CD4-positive, alpha-beta T cell (primary cell): ENCODE measurements around the gene NAV2. TPM values are rescaled to one million over a fixed set of nuclear protein-coding genes. Genes with fewer than 3 reads are reported as not detected.
A peak's percentile ranks its signal among the peaks of the same experiment; 100 is the strongest.

ENCODE experiments used
- ATAC-seq: fragments of 200-7000 bp; cut with Tn5 transposase; one replicate; pipeline ENCODE4 v1.10.0; 2022; ENCODE audit warnings: mild to moderate bottlenecking; ENCODE audit not compliant: poor library complexity
- CTCF ChIA-PET: fragments of 350-600 bp; sonication (Branson Sonifier 250); formaldehyde crosslinking; loops from one replicate; lab custom pipeline; 2021; ENCODE audit warnings: antibody characterized with exemption, inconsistent platforms; lab: Charles Lee
- POLR2A ChIA-PET: fragments of 350-600 bp; sonication (Branson Sonifier 250); formaldehyde crosslinking; loops from one replicate; lab custom pipeline; 2021; ENCODE audit warnings: antibody characterized with exemption, inconsistent platforms; lab: Charles Lee
- DNase-seq, 14 experiments: peaks; one replicate each; pipeline ENCODE4 v3.0.0-alpha.2; 2013 to 2020; ENCODE audit warnings: mixed read lengths in 2 of 14
- H3K27ac ChIP-seq, 2 donors: one replicate each; pipeline versions ENCODE4 v1.5.1 to v1.7.0; 2013; ENCODE audit warnings: low read length in 2 of 2, low read depth in 1 of 2, mild to moderate bottlenecking in 1 of 2
- H3K27me3 ChIP-seq, 2 experiments: 1 replicate in 1 of 2; 2 replicates in 1 of 2; pipeline versions ENCODE4 v1.6.1 to v1.7.0; 2013; ENCODE audit warnings: low read length in 2 of 2, control low read depth in 1 of 2, mild to moderate bottlenecking in 1 of 2, moderate library complexity in 1 of 2; ENCODE audit not compliant: insufficient read depth in 2 of 2, control insufficient read depth in 1 of 2
- H3K36me3 ChIP-seq: one replicate; pipeline ENCODE4 v1.6.1; 2013; ENCODE audit warnings: low read length, control low read depth; ENCODE audit not compliant: insufficient read depth
- H3K4me1 ChIP-seq: one replicate; pipeline ENCODE4 v1.6.1; 2013; ENCODE audit warnings: low read length, control low read depth; ENCODE audit not compliant: insufficient read depth
- H3K4me3 ChIP-seq: one replicate; pipeline ENCODE4 v1.5.1; 2013; ENCODE audit warnings: mild to moderate bottlenecking, low read length, moderate library complexity
- H3K9me3 ChIP-seq, 2 experiments: 1 replicate in 1 of 2; 2 replicates in 1 of 2; pipeline versions ENCODE4 v1.6.1 to v1.7.0; 2013; ENCODE audit warnings: low read length in 2 of 2, mild to moderate bottlenecking in 2 of 2, control low read depth in 1 of 2, moderate library complexity in 1 of 2; ENCODE audit not compliant: control insufficient read depth in 1 of 2, insufficient read depth in 1 of 2
- H3K27ac Mint-ChIP-seq: one replicate; pipeline ENCODE4 v1.8.0; 2020; ENCODE audit warnings: mixed read lengths
- H3K27me3 Mint-ChIP-seq: one replicate; pipeline ENCODE4 v1.8.0; 2021; ENCODE audit warnings: mixed read lengths
- H3K36me3 Mint-ChIP-seq: one replicate; pipeline ENCODE4 v1.8.0; 2021; ENCODE audit warnings: low read depth, mixed read lengths
- H3K4me1 Mint-ChIP-seq: one replicate; pipeline ENCODE4 v1.8.0; 2021; ENCODE audit warnings: low read depth, mixed read lengths
- H3K4me3 Mint-ChIP-seq: one replicate; pipeline ENCODE4 v1.8.0; 2020; ENCODE audit warnings: mild to moderate bottlenecking, mixed read lengths
- H3K9me3 Mint-ChIP-seq: one replicate; pipeline ENCODE4 v1.8.0; 2020; ENCODE audit warnings: mixed read lengths
- intact Hi-C, 2 experiments: fragments of 100-400 bp; cut with DNase I in 1 of 2; cut with micrococcal nuclease in 1 of 2; formaldehyde crosslinking; loops; one replicate each; pipeline versions ENCODE4 v1.15.1 to v1.9.0; 2023 to 2025; cut with DNase I, micrococcal nuclease
- total RNA-seq, 174 experiments: library from RNA in 2 of 174; stranded (reverse) in 2 of 174; gene quantifications; one replicate each; pipeline ENCODE4 v1.2.3 and lab custom pipeline; 2021 to 2026
- TF ChIP-seq, protein P1 (sequence below): fragments of 200-600 bp; IDR thresholded peaks from one replicate; pipeline ENCODE4 v1.8.0; 2022; ENCODE audit warnings: antibody characterized with exemption, mild to moderate bottlenecking

Gene NAV2
- total RNA-seq, 2 experiments from 2014 or later, result 0.55 to 0.64 TPM

DNA sequence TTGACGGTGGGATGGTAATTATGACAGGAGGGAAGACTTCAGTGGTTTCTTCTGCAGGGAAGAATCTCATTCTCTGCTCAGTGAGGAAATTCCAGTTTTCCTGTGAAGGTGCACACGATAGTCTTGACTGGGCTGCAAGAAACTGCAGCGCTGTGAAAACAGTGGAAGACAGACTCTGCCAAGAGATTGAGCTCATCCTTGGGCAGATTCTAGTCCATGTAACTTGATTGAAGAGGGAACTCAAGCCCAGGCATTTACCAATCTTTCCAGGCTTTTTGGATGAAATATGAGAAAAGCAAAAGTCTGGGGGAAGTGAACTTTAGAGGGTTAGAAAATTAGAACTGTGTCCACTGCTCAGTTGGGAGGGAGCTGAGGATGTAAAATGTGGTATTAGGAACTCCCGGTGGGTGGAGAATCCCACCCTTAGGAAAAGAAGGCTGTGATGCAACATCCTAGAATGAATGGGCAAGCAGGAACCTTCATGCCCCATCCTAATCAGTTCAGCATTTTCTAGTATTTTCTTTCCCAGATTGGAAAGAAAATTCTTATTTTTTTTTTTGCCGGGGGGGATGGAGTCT is 235.0 kb downstream of the NAV2 start:
- Histone ChIP-seq H3K9me3 (no peaks in the 10 kb centered on the region), H3K36me3 (no peaks in the 10 kb centered on the region), H3K27ac (no peak overlapping the region), H3K4me3 (no peak overlapping the region), H3K27me3 (no peaks in the 10 kb centered on the region), H3K4me1 (no peaks in the 10 kb centered on the region)
- H3K4me1 Mint-ChIP-seq, result peaks cover 9% of the 10 kb centered on the region
- ChIA-PET POLR2A (no interaction called here), CTCF (no interaction called here)
- H3K27me3 Mint-ChIP-seq, result peaks cover 24% of the 10 kb centered on the region
- ATAC-seq, result no peak
- no peak overlapping the region for H3K27ac Mint-ChIP-seq
- intact Hi-C loops, result loop anchor here in 1 of 2 experiments (2.0 kb wide), 1 partner anchor 405 kb away; no protein-coding TSS in a partner anchor
- no peak for DNase-seq
- H3K4me3 Mint-ChIP-seq, result no peak overlapping the region
- H3K36me3 Mint-ChIP-seq, result no peaks in the 10 kb centered on the region
- H3K9me3 Mint-ChIP-seq, result no peaks in the 10 kb centered on the region
- TF ChIP-seq, protein P1, sequence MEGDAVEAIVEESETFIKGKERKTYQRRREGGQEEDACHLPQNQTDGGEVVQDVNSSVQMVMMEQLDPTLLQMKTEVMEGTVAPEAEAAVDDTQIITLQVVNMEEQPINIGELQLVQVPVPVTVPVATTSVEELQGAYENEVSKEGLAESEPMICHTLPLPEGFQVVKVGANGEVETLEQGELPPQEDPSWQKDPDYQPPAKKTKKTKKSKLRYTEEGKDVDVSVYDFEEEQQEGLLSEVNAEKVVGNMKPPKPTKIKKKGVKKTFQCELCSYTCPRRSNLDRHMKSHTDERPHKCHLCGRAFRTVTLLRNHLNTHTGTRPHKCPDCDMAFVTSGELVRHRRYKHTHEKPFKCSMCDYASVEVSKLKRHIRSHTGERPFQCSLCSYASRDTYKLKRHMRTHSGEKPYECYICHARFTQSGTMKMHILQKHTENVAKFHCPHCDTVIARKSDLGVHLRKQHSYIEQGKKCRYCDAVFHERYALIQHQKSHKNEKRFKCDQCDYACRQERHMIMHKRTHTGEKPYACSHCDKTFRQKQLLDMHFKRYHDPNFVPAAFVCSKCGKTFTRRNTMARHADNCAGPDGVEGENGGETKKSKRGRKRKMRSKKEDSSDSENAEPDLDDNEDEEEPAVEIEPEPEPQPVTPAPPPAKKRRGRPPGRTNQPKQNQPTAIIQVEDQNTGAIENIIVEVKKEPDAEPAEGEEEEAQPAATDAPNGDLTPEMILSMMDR, result no peak

DNA sequence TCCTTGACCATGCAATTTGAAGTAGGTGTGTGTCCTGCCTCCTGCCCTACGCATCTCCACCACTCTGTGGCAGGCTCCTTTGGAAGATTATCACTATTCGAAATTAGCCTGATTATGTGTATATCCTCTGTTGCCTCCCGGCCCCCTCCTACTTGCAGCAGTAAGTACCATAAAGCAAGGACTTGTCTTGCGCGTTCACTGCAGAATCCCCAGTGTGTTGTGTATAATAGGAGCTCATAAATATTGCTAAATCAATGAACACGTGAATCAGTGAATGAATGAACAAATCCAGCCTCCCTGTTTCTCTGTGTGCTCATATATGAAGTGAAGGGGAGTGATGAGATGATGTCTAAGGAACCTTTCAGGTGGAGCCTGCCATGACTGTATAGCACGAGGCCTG is 237.0 kb downstream of the NAV2 start:
- Mint-ChIP-seq H3K4me3 (no peak overlapping the region), H3K36me3 (no peaks in the 10 kb centered on the region)

DNA sequence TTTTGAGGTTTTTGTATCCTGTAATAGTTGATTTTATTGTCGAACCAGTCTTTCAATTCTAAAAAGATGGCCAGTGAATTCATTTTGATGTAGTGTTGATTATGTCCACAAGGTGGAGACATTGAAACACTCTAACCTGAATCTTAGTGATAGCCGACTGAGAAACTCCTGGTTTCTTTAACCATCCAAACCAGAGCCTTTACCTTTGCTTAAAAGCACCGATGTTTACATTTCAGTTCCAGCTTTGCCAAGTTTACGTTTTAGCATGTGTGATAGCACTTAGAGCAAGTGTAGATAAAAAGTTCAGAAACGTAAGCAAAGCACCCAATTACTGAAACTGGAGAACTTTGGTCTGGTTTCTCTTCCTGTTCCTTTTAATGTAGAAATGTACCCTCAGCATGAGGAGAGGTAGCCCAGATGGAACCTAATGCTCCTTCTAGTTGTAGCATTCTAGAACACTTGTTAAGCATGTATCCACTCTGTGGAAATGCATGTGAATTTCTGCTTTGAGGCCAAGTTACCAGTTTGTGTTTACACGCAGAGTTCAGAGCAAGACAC is 239.0 kb downstream of the NAV2 start:
- peak in 3 of 14 experiments; percentile 46 to 61 (median 52) for DNase-seq
- peaks cover 9% of the 10 kb centered on the region for H3K4me1 Mint-ChIP-seq
- no peaks in the 10 kb centered on the region for H3K36me3 ChIP-seq
- ChIA-PET CTCF (no interaction called here), POLR2A (interaction anchor here (0.6 kb wide), 1 partner anchor 59 kb away, joined by 3 read pairs; no protein-coding TSS in a partner anchor)
- no peaks in the 10 kb centered on the region for H3K9me3 ChIP-seq
- H3K4me1 ChIP-seq, result no peaks in the 10 kb centered on the region
- no peak overlapping the region for H3K27ac ChIP-seq
- H3K27me3 ChIP-seq, result peaks cover 0 to 2% of the 10 kb centered on the region in 2 experiments
- peak overlapping the region; percentile 32 for H3K4me3 Mint-ChIP-seq
- H3K27ac Mint-ChIP-seq, result no peak overlapping the region
- TF ChIP-seq, protein P1, result peak; percentile 75
- peaks cover 34% of the 10 kb centered on the region for H3K27me3 Mint-ChIP-seq
- intact Hi-C loops, result loop anchor here (5.0 kb wide), 3 partner anchors 156 to 176 kb away; no protein-coding TSS in a partner anchor
- H3K4me3 ChIP-seq, result peak overlapping the region; percentile 5
- ATAC-seq, result no peak
- no peaks in the 10 kb centered on the region for H3K36me3 Mint-ChIP-seq
- no peaks in the 10 kb centered on the region for H3K9me3 Mint-ChIP-seq

More for the DNA sequence above, 237.0 kb downstream of the NAV2 start:
- DNase-seq (no peak), ATAC-seq (no peak)
- H3K4me1 Mint-ChIP-seq, result peaks cover 9% of the 10 kb centered on the region
- TF ChIP-seq, protein P1, result no peak
- Histone ChIP-seq H3K4me1 (no peaks in the 10 kb centered on the region), H3K27me3 (peaks cover 0 to 2% of the 10 kb centered on the region in 2 experiments), H3K9me3 (no peaks in the 10 kb centered on the region), H3K4me3 (no peak overlapping the region), H3K36me3 (no peaks in the 10 kb centered on the region), H3K27ac (no peak overlapping the region)
- H3K9me3 Mint-ChIP-seq, result no peaks in the 10 kb centered on the region
- ChIA-PET POLR2A (no interaction called here), CTCF (no interaction called here)
- no peak overlapping the region for H3K27ac Mint-ChIP-seq
- peaks cover 36% of the 10 kb centered on the region for H3K27me3 Mint-ChIP-seq
- intact Hi-C loops, result loop anchor here (2.0 to 5.0 kb wide), 4 partner anchors 158 to 403 kb away; no protein-coding TSS in a partner anchor
